Mesenchymal stem cell (in vitro differentiated cells and primary cell): ENCODE data around the gene STRAP.

Source experiments
- DNase-seq: peaks from one replicate; pipeline ENCODE4 v3.0.0-alpha.2; 2013
- H2AFZ ChIP-seq: one replicate; pipeline ENCODE4 v1.6.1; 2013; ENCODE audit warnings: low read depth, mild to moderate bottlenecking, control low read depth, inconsistent platforms, low read length, moderate library complexity
- H2AK5ac ChIP-seq: 2 replicates; pipeline ENCODE4 v1.6.1; 2013; ENCODE audit warnings: low read length, moderate library complexity, mild to moderate bottlenecking, inconsistent platforms; ENCODE audit not compliant: severe bottlenecking
- H2BK120ac ChIP-seq: one replicate; pipeline ENCODE4 v1.6.1; 2013; ENCODE audit warnings: low read depth, mild to moderate bottlenecking, inconsistent platforms, low read length, moderate library complexity
- H2BK12ac ChIP-seq, 2 experiments: one replicate each; pipeline ENCODE4 v1.6.1; 2013; ENCODE audit warnings: inconsistent platforms in 2 of 2, low read length in 2 of 2, mild to moderate bottlenecking in 2 of 2, moderate library complexity in 2 of 2, control low read depth in 1 of 2
- H2BK15ac ChIP-seq: one replicate; pipeline ENCODE4 v1.6.1; 2013; ENCODE audit warnings: mild to moderate bottlenecking, low read depth, inconsistent platforms; ENCODE audit not compliant: poor library complexity, severe bottlenecking
- H2BK5ac ChIP-seq: 2 replicates; pipeline ENCODE4 v1.6.1; 2013; ENCODE audit warnings: low read depth, mild to moderate bottlenecking, low read length, control low read depth, inconsistent platforms; ENCODE audit not compliant: poor library complexity, severe bottlenecking
- H3K14ac ChIP-seq, 2 experiments: one replicate each; pipeline ENCODE4 v1.6.1; 2013; ENCODE audit warnings: inconsistent platforms in 2 of 2, low read length in 2 of 2, control low read depth in 1 of 2, mild to moderate bottlenecking in 1 of 2, moderate library complexity in 1 of 2
- H3K18ac ChIP-seq, 2 experiments: one replicate each; pipeline ENCODE4 v1.6.1; 2013; ENCODE audit warnings: inconsistent platforms in 2 of 2, low read length in 2 of 2, control low read depth in 1 of 2, low read depth in 1 of 2, mild to moderate bottlenecking in 1 of 2
- H3K23ac ChIP-seq, 2 experiments: one replicate each; pipeline ENCODE4 v1.6.1; 2013; ENCODE audit warnings: inconsistent platforms in 2 of 2, low read length in 2 of 2, mild to moderate bottlenecking in 2 of 2, moderate library complexity in 2 of 2, control low read depth in 1 of 2
- H3K27ac ChIP-seq: 2 replicates; pipeline ENCODE4 v1.5.1; 2013; ENCODE audit warnings: mild to moderate bottlenecking, moderate library complexity, low read length, control low read depth, inconsistent platforms; ENCODE audit not compliant: poor library complexity, severe bottlenecking
- H3K27me3 ChIP-seq, 2 experiments: 2 replicates each; pipeline versions ENCODE4 v1.6.1 to v1.7.0; 2013; ENCODE audit warnings: low read length in 2 of 2, mild to moderate bottlenecking in 2 of 2, moderate library complexity in 2 of 2, control low read depth in 1 of 2, inconsistent platforms in 1 of 2; ENCODE audit not compliant: control insufficient read depth in 1 of 2, insufficient read depth in 1 of 2
- H3K36me3 ChIP-seq, 2 experiments: 2 replicates each; pipeline versions ENCODE4 v1.6.1 to v1.7.0; 2013; ENCODE audit warnings: low read length in 2 of 2, control low read depth in 1 of 2, inconsistent platforms in 1 of 2, low read depth in 1 of 2, mild to moderate bottlenecking in 1 of 2; ENCODE audit not compliant: insufficient read depth in 2 of 2, control insufficient read depth in 1 of 2
- H3K4ac ChIP-seq, 2 experiments: one replicate each; pipeline ENCODE4 v1.6.1; 2013; ENCODE audit warnings: inconsistent platforms in 2 of 2, low read length in 2 of 2, mild to moderate bottlenecking in 2 of 2, moderate library complexity in 2 of 2, control low read depth in 1 of 2, low read depth in 1 of 2
- H3K4me1 ChIP-seq: 2 replicates; pipeline ENCODE4 v1.6.1; 2013; ENCODE audit warnings: low read depth, low read length, control low read depth; ENCODE audit not compliant: control insufficient read depth, insufficient read depth
- H3K4me2 ChIP-seq: 2 replicates; pipeline ENCODE4 v1.6.1; 2013; ENCODE audit warnings: low read length, mild to moderate bottlenecking, inconsistent platforms; ENCODE audit not compliant: poor library complexity, severe bottlenecking
- H3K4me3 ChIP-seq, 2 experiments: 2 replicates each; pipeline versions ENCODE4 v1.5.1 to v1.7.0; 2013; ENCODE audit warnings: low read length in 2 of 2, mild to moderate bottlenecking in 2 of 2, control low read depth in 1 of 2, low read depth in 1 of 2; ENCODE audit not compliant: insufficient read depth in 1 of 2
- H3K79me1 ChIP-seq: replicated peaks from 2 replicates; pipeline ENCODE4 v1.6.1; 2013; ENCODE audit warnings: mild to moderate bottlenecking, control low read depth, low read length, inconsistent platforms; ENCODE audit not compliant: poor library complexity, severe bottlenecking
- H3K9ac ChIP-seq: 2 replicates; pipeline ENCODE4 v1.7.0; 2013; ENCODE audit warnings: mild to moderate bottlenecking, low read length, moderate library complexity
- H3K9me3 ChIP-seq: 2 replicates; pipeline ENCODE4 v1.7.0; 2013; ENCODE audit warnings: mild to moderate bottlenecking, low read length; ENCODE audit not compliant: control insufficient read depth
- H4K8ac ChIP-seq: one replicate; pipeline ENCODE4 v1.6.1; 2013; ENCODE audit warnings: inconsistent platforms, mild to moderate bottlenecking, low read length, moderate library complexity
- H4K91ac ChIP-seq: one replicate; pipeline ENCODE4 v1.6.1; 2013; ENCODE audit warnings: mild to moderate bottlenecking, low read length, inconsistent platforms
- WGBS: methylation state at CpG from one replicate; pipeline ENCODE4 v1.1.7; 2013; ENCODE audit warnings: mixed read lengths; 5-methylcytosine and 5-hydroxymethylcytosine counted together

Gene STRAP

GRCh38 chr12:15839041-15839440 lies 43.1 kb upstream of the STRAP start:
- Histone ChIP-seq H2BK15ac (no peak overlapping the region), H3K79me1 (no peaks in the 10 kb centered on the region)
- 95% methylated on average over 2 of the region's 2 CpGs for WGBS

GRCh38 chr12:15839682-15840081 lies 42.5 kb upstream of the STRAP start:
- no peak overlapping the region for H3K9ac ChIP-seq
- no peak overlapping the region for H3K18ac ChIP-seq
- no peak overlapping the region for H2BK120ac ChIP-seq
- H2BK12ac ChIP-seq = no peak overlapping the region
- no peaks in the 10 kb centered on the region for H3K4me1 ChIP-seq
- no peak overlapping the region for H3K4ac ChIP-seq
- H4K8ac ChIP-seq = no peak overlapping the region
- no peak overlapping the region for H2BK15ac ChIP-seq
- no peak overlapping the region for H2BK5ac ChIP-seq
- no peak overlapping the region for H4K91ac ChIP-seq
- H3K4me2 ChIP-seq = no peak overlapping the region
- no peak overlapping the region for H3K4me3 ChIP-seq
- H3K27ac ChIP-seq = no peak overlapping the region
- H3K36me3 ChIP-seq = no peaks in the 10 kb centered on the region
- no peaks in the 10 kb centered on the region for H3K27me3 ChIP-seq
- H2AK5ac ChIP-seq = no peak overlapping the region
- H2AFZ ChIP-seq = no peak overlapping the region
- no peaks in the 10 kb centered on the region for H3K9me3 ChIP-seq
- no peak overlapping the region for H3K14ac ChIP-seq
- DNase-seq = no peak
- no peak overlapping the region for H3K23ac ChIP-seq
- H3K79me1 ChIP-seq = no peaks in the 10 kb centered on the region

More at GRCh38 chr12:15839041-15839440, 43.1 kb upstream of the STRAP start:
- Histone ChIP-seq H2AFZ (no peak overlapping the region), H2AK5ac (no peak overlapping the region), H3K4ac (no peak overlapping the region), H3K23ac (no peak overlapping the region), H3K9me3 (no peaks in the 10 kb centered on the region), H3K36me3 (no peaks in the 10 kb centered on the region), H3K18ac (no peak overlapping the region), H2BK5ac (no peak overlapping the region), H3K4me1 (no peaks in the 10 kb centered on the region), H4K8ac (no peak overlapping the region), H3K4me2 (no peak overlapping the region), H3K27me3 (no peaks in the 10 kb centered on the region), H3K27ac (no peak overlapping the region), H3K14ac (no peak overlapping the region), H2BK120ac (no peak overlapping the region), H4K91ac (no peak overlapping the region), H3K4me3 (no peak overlapping the region), H2BK12ac (no peak overlapping the region), H3K9ac (no peak overlapping the region)
- no peak for DNase-seq

GRCh38 chr12:15842108-15842507 lies 40.1 kb upstream of the STRAP start:
- no peak overlapping the region for H2AK5ac ChIP-seq
- no peak overlapping the region for H3K4me2 ChIP-seq
- H4K8ac ChIP-seq = no peak overlapping the region
- no peak overlapping the region for H2AFZ ChIP-seq
- H3K27ac ChIP-seq = no peak overlapping the region
- no peaks in the 10 kb centered on the region for H3K9me3 ChIP-seq
- H3K4me1 ChIP-seq = no peaks in the 10 kb centered on the region
- no peak overlapping the region for H4K91ac ChIP-seq
- no peak overlapping the region for H2BK12ac ChIP-seq
- H3K79me1 ChIP-seq = no peaks in the 10 kb centered on the region
- DNase-seq = peak; percentile 44
- no peaks in the 10 kb centered on the region for H3K27me3 ChIP-seq
- H3K36me3 ChIP-seq = no peaks in the 10 kb centered on the region
- H3K4me3 ChIP-seq = no peak overlapping the region
- H2BK120ac ChIP-seq = no peak overlapping the region
- no peak overlapping the region for H2BK5ac ChIP-seq
- no peak overlapping the region for H3K14ac ChIP-seq
- peak overlapping the region; percentile 26 for H3K9ac ChIP-seq
- H3K23ac ChIP-seq = no peak overlapping the region
- H3K4ac ChIP-seq = no peak overlapping the region
- 84% methylated on average over 3 of the region's 3 CpGs for WGBS
- no peak overlapping the region for H3K18ac ChIP-seq
- H2BK15ac ChIP-seq = no peak overlapping the region

DNA sequence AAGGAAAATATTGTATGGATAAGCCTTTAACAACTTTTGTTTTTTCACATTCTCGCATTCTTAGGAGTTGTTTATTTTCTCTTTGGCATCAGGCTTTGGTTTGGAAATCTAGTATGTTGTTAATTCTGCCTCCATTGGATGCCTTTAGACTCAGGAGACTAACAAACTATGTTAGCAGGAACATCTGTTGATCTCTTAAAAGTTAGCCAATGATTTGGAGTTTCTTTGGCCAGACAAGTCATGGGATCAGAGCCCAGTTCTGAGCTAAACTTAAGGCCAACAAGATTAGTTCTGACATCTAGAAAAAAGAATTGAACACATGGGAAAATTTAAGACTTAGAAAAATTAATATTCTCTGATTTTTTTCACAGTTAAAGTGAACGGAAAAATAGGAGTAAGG lies 35.3 kb upstream of the STRAP start:
- WGBS = 91% methylated on average over 1 of the region's 2 CpGs

More for the DNA sequence above, 35.3 kb upstream of the STRAP start:
- no peak overlapping the region for H4K8ac ChIP-seq
- no peak overlapping the region for H2AFZ ChIP-seq
- H3K18ac ChIP-seq = no peak overlapping the region
- no peak overlapping the region for H2BK5ac ChIP-seq
- no peak overlapping the region for H2AK5ac ChIP-seq
- H4K91ac ChIP-seq = no peak overlapping the region
- H2BK15ac ChIP-seq = no peak overlapping the region
- no peaks in the 10 kb centered on the region for H3K27me3 ChIP-seq
- H3K14ac ChIP-seq = no peak overlapping the region
- H2BK12ac ChIP-seq = no peak overlapping the region
- no peaks in the 10 kb centered on the region for H3K9me3 ChIP-seq
- H2BK120ac ChIP-seq = no peak overlapping the region
- H3K4ac ChIP-seq = no peak overlapping the region
- no peaks in the 10 kb centered on the region for H3K36me3 ChIP-seq
- peak; percentile 9 for DNase-seq
- no peak overlapping the region for H3K27ac ChIP-seq
- H3K4me1 ChIP-seq = no peaks in the 10 kb centered on the region
- no peaks in the 10 kb centered on the region for H3K79me1 ChIP-seq
- H3K23ac ChIP-seq = no peak overlapping the region
- no peak overlapping the region for H3K4me2 ChIP-seq
- H3K4me3 ChIP-seq = peak overlapping the region in 1 of 2 experiments; percentile 55
- peak overlapping the region; percentile 34 for H3K9ac ChIP-seq
